Measurements from ENCODE around the gene SBK2. TPM values are rescaled to one million over a fixed set of nuclear protein-coding genes. Genes with fewer than 3 reads are reported as not detected.

SBK2 gene
- total RNA-seq, 1 experiment from 2014 or later: 5.2 TPM

DNA sequence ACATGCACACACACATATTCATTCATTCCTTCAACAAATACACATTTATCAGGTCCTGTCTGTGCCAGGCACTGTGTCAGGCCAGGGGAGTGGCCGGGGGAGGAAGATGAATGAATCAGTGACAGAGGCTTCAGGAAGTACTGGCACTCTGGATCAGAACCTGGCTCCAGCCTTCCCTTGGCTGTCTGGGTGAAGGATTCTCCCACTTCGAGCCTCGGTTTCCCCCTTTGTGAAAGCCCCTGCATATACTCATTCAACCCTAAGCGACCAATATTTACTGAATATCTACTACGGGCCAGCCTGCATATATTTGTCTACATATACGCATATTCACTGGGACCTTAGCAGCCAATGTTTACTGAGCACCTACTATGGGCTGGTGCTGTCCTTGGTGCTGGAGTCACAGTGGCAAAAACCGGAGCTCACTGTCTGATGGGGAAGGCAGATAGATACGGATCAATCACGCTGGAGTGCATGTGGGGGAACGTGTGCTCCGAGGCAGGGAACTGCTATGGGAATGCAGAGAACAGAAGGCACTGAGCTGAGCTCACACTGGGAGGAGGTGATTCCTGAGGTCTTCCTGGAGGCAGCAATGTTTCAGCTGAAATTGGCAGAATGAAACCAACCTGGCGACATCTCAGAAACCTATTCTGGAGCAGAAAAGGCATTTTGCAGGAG, 44.4 kb upstream of the SBK2 start (continued):
- peak; percentile 48; the same call in 1 of the 2 replicates for TF ChIP-seq CREM (CRISPR knock-in tag; IDR thresholded peaks at IDR 0.05)
- TF ChIP-seq, protein P1, sequence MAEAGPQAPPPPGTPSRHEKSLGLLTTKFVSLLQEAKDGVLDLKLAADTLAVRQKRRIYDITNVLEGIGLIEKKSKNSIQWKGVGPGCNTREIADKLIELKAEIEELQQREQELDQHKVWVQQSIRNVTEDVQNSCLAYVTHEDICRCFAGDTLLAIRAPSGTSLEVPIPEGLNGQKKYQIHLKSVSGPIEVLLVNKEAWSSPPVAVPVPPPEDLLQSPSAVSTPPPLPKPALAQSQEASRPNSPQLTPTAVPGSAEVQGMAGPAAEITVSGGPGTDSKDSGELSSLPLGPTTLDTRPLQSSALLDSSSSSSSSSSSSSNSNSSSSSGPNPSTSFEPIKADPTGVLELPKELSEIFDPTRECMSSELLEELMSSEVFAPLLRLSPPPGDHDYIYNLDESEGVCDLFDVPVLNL (CRISPR knock-in tag; IDR thresholded peaks at IDR 0.05; ENCODE audit: borderline replicate concordance, low read depth): 0 out of 2 replicates have a peak, but pooled peaks have one; percentile 56
- TF ChIP-seq NR2C2 (CRISPR knock-in tag; IDR thresholded peaks at IDR 0.05): no peak
- no peak; the same call in 1 of the 2 replicates for TF ChIP-seq FOXP1 (CRISPR knock-in tag; IDR thresholded peaks at IDR 0.05; ENCODE audit: borderline replicate concordance)

DNA sequence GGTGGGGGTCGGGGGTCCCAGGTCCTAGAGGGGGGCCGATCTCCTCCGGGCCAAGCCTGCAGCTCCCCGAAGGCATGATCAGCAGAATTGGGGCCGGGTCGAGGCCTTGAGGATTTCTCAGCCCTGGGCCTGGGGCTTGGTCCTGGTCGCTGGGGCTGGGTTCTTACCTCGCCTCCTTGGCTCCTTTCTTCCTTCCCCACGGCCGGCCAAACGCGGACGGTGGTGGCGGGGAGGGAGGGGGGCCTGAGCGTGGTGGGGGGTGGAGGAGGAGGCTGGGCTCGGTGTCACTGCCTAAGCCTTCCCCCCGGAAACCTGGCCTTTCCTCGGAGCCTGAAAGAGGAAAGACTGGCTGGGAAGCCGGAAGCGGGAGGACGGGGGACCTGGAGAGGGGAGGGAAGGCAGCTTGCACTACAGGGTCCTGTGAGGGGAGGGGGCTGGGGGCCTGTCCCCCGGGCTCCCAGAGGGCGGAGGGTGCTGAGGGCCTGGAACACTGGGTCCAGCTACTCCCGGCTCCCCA, 43.8 kb upstream of the SBK2 start, which contains the start of gene ZNF579:
Gene ZNF579 (minus strand): TSS at position 221 of the 517 bp plus-strand sequence. CDS start 1,209 bp downstream, outside the sequence.
- H3K4me1 Mint-ChIP-seq: peaks cover 10% of the 10 kb centered on the region
- H3K9me3 Mint-ChIP-seq: no peaks in the 10 kb centered on the region
- H3K27ac Mint-ChIP-seq: peak within 1 kb of the TSS; percentile 90
- POLR2A ChIA-PET: interaction anchor here (1.1 to 1.2 kb wide), 3 partner anchors 19 to 44 kb away, joined by 3 to 7 read pairs (median 3); partner anchors contain the start of genes FIZ1 and ZNF784
- H3K4me3 Mint-ChIP-seq: peak within 1 kb of the TSS; percentile 86
- ATAC-seq: peak; percentile 72
- peaks cover 13% of the 10 kb centered on the region for H3K36me3 Mint-ChIP-seq
- CTCF ChIA-PET: interaction anchor here (0.7 to 2.0 kb wide), 5 partner anchors 19 to 437 kb away, joined by 4 to 20 read pairs (median 5); partner anchors contain the start of genes FIZ1 and ZNF865
- peaks cover 17% of the 10 kb centered on the region for H3K27me3 Mint-ChIP-seq (ENCODE audit: low read depth)
- TF ChIP-seq SP1 (CRISPR knock-in tag; conservative IDR thresholded peaks at IDR 0.05) (peak; percentile 75), ESRRA (CRISPR knock-in tag; IDR thresholded peaks at IDR 0.05; ENCODE audit: borderline replicate concordance) (no peak), GABPB1 (CRISPR knock-in tag; IDR thresholded peaks at IDR 0.05) (peak; percentile 53), KAT7 (CRISPR knock-in tag; IDR thresholded peaks at IDR 0.05; ENCODE audit: borderline replicate concordance) (peak; percentile 33; the same call in 1 of the 2 replicates), PRRX2 (CRISPR knock-in tag; IDR thresholded peaks at IDR 0.05) (no peak)
- TF ChIP-seq, protein P2, sequence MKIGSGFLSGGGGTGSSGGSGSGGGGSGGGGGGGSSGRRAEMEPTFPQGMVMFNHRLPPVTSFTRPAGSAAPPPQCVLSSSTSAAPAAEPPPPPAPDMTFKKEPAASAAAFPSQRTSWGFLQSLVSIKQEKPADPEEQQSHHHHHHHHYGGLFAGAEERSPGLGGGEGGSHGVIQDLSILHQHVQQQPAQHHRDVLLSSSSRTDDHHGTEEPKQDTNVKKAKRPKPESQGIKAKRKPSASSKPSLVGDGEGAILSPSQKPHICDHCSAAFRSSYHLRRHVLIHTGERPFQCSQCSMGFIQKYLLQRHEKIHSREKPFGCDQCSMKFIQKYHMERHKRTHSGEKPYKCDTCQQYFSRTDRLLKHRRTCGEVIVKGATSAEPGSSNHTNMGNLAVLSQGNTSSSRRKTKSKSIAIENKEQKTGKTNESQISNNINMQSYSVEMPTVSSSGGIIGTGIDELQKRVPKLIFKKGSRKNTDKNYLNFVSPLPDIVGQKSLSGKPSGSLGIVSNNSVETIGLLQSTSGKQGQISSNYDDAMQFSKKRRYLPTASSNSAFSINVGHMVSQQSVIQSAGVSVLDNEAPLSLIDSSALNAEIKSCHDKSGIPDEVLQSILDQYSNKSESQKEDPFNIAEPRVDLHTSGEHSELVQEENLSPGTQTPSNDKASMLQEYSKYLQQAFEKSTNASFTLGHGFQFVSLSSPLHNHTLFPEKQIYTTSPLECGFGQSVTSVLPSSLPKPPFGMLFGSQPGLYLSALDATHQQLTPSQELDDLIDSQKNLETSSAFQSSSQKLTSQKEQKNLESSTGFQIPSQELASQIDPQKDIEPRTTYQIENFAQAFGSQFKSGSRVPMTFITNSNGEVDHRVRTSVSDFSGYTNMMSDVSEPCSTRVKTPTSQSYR (CRISPR knock-in tag; IDR thresholded peaks at IDR 0.05): 0 out of 2 replicates have a peak, but pooled peaks have one; percentile 15
- DNase-seq (ENCODE audit: low spot score): peak; percentile 89

DNA sequence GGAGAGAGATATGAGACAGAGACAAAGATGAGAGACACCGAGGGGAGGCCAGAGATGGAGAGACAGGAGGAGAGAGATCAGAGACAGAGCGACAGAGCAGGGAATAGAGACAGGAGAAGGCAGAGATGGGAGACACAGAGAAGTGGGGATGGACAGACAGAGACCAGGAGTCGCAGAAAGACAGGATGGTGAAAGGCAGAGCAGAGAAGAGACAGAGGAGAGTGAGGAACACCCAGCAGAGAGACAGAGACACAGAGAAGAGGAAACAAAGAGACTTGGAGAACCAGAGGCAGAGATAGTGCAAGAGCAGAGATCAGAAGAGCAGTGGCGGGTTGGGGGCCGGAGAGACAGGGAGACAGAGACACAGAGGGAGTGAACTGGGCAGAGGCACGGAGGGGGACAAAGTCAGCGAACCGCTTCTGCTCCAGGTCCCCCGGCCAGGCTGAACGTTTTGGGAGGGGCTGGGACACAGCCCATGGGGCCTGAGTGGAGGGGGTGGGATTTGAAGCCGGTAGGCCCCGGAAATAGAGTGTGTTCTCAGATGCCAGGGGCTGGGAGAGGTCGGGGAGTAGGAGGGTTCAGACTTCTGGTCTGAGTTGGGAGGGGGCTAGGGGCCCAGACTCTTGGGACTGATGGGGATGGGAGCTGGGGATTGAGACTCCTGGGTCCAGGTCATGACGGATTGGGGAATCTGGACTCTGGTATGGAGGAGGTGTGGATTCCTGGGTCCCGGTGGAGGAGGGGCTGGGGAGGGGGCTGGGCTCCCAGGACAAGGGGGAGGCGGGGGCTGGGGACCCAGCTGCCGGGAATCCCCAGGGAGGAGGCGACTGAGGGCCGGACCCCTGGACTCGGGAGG, 43.1 kb upstream of the SBK2 start:
- Mint-ChIP-seq H3K27me3 (ENCODE audit: low read depth) (peaks cover 12% of the 10 kb centered on the region), H3K36me3 (peaks cover 13% of the 10 kb centered on the region), H3K4me3 (peak overlapping the region; percentile 86), H3K9me3 (no peaks in the 10 kb centered on the region), H3K4me1 (peaks cover 5% of the 10 kb centered on the region), H3K27ac (peak overlapping the region; percentile 71)
- DNase-seq (ENCODE audit: low spot score) (peak; percentile 33), ATAC-seq (peak; percentile 62)
- ChIA-PET POLR2A (interaction anchor here (1.1 kb wide), 1 partner anchor 30 kb away, joined by 3 read pairs; no protein-coding TSS in a partner anchor), CTCF (interaction anchor here (0.7 to 2.0 kb wide), 5 partner anchors 19 to 436 kb away, joined by 4 to 20 read pairs (median 5); partner anchors contain the start of genes FIZ1 and ZNF865)
- TF ChIP-seq, protein P3, sequence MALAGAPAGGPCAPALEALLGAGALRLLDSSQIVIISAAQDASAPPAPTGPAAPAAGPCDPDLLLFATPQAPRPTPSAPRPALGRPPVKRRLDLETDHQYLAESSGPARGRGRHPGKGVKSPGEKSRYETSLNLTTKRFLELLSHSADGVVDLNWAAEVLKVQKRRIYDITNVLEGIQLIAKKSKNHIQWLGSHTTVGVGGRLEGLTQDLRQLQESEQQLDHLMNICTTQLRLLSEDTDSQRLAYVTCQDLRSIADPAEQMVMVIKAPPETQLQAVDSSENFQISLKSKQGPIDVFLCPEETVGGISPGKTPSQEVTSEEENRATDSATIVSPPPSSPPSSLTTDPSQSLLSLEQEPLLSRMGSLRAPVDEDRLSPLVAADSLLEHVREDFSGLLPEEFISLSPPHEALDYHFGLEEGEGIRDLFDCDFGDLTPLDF (CRISPR knock-in tag; IDR thresholded peaks at IDR 0.05): no peak
- TF ChIP-seq, protein P4, sequence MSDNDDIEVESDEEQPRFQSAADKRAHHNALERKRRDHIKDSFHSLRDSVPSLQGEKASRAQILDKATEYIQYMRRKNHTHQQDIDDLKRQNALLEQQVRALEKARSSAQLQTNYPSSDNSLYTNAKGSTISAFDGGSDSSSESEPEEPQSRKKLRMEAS (CRISPR knock-in tag; IDR thresholded peaks at IDR 0.05): no peak
- TF ChIP-seq, protein P5, sequence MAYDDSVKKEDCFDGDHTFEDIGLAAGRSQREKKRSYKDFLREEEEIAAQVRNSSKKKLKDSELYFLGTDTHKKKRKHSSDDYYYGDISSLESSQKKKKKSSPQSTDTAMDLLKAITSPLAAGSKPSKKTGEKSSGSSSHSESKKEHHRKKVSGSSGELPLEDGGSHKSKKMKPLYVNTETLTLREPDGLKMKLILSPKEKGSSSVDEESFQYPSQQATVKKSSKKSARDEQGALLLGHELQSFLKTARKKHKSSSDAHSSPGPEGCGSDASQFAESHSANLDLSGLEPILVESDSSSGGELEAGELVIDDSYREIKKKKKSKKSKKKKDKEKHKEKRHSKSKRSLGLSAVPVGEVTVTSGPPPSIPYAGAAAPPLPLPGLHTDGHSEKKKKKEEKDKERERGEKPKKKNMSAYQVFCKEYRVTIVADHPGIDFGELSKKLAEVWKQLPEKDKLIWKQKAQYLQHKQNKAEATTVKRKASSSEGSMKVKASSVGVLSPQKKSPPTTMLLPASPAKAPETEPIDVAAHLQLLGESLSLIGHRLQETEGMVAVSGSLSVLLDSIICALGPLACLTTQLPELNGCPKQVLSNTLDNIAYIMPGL (CRISPR knock-in tag; IDR thresholded peaks at IDR 0.05): no peak
- TF ChIP-seq FOXJ3 (CRISPR knock-in tag; IDR thresholded peaks at IDR 0.05; ENCODE audit: borderline replicate concordance) (no peak), ZNF138 (CRISPR knock-in tag; conservative IDR thresholded peaks at IDR 0.05) (no peak), RORB (CRISPR knock-in tag; IDR thresholded peaks at IDR 0.05) (no peak)
- TF ChIP-seq, protein P6, sequence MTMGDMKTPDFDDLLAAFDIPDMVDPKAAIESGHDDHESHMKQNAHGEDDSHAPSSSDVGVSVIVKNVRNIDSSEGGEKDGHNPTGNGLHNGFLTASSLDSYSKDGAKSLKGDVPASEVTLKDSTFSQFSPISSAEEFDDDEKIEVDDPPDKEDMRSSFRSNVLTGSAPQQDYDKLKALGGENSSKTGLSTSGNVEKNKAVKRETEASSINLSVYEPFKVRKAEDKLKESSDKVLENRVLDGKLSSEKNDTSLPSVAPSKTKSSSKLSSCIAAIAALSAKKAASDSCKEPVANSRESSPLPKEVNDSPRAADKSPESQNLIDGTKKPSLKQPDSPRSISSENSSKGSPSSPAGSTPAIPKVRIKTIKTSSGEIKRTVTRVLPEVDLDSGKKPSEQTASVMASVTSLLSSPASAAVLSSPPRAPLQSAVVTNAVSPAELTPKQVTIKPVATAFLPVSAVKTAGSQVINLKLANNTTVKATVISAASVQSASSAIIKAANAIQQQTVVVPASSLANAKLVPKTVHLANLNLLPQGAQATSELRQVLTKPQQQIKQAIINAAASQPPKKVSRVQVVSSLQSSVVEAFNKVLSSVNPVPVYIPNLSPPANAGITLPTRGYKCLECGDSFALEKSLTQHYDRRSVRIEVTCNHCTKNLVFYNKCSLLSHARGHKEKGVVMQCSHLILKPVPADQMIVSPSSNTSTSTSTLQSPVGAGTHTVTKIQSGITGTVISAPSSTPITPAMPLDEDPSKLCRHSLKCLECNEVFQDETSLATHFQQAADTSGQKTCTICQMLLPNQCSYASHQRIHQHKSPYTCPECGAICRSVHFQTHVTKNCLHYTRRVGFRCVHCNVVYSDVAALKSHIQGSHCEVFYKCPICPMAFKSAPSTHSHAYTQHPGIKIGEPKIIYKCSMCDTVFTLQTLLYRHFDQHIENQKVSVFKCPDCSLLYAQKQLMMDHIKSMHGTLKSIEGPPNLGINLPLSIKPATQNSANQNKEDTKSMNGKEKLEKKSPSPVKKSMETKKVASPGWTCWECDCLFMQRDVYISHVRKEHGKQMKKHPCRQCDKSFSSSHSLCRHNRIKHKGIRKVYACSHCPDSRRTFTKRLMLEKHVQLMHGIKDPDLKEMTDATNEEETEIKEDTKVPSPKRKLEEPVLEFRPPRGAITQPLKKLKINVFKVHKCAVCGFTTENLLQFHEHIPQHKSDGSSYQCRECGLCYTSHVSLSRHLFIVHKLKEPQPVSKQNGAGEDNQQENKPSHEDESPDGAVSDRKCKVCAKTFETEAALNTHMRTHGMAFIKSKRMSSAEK (CRISPR knock-in tag; IDR thresholded peaks at IDR 0.05; ENCODE audit: borderline replicate concordance): no peak
